GM12873 (cell line): ENCODE measurements around the gene GCAT.

Experiments used
- TF ChIP-seq, protein P1 (sequence below): IDR thresholded peaks from 2 replicates; pipeline ENCODE4 v1.5.1; 2012; ENCODE audit warnings: low read depth, mild to moderate bottlenecking, moderate library complexity, low read length, control low read depth; ENCODE audit not compliant: insufficient read depth; ENCODE audit errors: missing control alignments

The GCAT gene

DNA sequence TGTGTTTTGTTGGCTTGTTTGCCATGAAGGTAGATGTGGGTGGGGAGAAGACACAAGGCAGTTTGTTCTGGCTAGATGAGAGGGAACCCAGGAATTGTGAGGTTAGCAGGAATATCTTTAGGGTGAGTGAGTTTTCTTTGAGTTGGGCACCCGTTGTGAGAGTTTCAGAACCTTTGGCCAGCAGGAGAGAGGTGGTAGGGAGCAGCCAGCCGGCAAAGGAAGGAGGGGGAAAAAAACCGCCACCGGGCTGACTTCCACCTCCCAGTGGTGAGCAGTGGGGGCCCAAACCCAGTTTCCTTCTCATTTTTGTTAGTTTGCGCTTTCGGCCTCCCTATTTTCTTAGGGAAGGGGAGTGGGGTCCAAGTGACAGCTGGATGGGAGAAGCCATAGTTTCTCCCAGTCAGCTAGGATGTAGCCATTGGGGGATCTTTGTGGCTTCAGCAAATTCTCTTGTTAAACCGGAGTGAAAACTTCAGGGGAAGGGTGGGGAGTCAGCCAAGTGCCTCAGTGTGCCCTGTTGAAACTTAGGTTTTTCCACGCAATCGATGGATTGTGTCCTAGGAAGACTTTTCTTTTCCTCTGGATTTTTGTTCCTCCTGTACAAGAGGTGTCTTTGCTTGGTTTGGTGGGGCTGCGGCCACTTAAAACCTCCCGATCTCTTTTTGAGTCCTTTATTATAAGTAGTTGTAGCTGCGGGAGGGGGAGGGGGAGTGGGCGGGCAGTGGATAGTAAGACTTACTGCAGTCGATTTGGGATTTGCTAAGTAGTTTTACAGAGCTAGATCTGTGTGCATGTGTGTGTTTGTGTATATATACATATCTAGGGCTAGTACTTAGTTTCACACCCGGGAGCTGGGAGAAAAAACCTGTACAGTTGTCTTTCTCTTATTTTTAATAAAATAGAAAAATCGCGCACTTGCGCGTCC, 1.1 kb upstream of the GCAT start:
- TF ChIP-seq, protein P1, sequence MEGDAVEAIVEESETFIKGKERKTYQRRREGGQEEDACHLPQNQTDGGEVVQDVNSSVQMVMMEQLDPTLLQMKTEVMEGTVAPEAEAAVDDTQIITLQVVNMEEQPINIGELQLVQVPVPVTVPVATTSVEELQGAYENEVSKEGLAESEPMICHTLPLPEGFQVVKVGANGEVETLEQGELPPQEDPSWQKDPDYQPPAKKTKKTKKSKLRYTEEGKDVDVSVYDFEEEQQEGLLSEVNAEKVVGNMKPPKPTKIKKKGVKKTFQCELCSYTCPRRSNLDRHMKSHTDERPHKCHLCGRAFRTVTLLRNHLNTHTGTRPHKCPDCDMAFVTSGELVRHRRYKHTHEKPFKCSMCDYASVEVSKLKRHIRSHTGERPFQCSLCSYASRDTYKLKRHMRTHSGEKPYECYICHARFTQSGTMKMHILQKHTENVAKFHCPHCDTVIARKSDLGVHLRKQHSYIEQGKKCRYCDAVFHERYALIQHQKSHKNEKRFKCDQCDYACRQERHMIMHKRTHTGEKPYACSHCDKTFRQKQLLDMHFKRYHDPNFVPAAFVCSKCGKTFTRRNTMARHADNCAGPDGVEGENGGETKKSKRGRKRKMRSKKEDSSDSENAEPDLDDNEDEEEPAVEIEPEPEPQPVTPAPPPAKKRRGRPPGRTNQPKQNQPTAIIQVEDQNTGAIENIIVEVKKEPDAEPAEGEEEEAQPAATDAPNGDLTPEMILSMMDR: no peak

GRCh38 chr22:37808294-37808657, 542 bp downstream of the GCAT start:
- TF ChIP-seq, protein P1: no peak

DNA sequence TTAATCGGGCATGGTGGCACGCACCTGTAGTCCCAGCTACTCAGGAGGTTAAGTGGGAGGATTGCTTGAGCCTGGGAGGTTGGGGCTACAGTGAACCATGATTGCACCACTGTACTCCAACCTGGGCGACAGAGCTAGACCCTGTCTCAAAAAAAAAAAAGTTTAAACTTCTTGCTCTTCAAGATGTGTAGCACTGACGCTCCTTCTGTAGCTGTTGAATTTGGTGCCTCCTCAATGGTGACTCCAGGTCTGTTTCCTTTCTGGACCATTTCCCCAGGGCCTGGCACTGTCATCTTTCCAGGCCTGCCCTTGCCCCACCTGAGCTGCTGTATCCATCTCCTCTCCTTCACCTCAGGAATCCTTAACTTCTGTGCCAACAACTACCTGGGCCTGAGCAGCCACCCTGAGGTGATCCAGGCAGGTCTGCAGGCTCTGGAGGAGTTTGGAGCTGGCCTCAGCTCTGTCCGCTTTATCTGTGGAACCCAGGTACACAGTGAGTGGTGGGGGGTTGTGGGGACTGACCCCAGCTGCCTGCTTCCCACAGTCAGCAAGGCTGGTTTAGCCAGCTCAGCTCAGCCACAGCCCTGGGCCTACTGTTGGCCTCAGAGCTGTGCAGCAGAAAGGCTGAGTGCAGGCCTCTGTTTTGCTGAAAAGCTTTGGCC, 2.1 kb downstream of the GCAT start:
- TF ChIP-seq, protein P1: no peak

DNA sequence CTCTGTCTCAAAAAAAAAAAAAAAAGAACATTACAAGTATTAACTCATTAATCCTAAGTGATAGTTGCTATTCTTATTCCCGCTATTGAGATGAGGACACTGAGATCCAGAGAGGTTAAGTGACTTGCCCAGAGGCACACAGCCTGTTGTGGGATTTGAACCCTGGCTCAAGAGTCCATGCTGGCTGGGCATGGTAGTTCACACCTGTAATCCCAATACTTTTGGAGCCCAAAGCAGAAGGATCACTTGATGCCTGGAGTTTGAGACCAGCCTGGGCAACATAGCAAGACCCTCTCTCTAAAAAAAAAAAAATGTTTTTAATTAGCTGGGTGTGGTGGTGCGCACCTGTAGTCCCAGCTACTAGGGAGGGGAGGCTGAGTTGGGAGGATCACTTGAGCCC, 4.1 kb downstream of the GCAT start:
- TF ChIP-seq, protein P1: no peak

DNA sequence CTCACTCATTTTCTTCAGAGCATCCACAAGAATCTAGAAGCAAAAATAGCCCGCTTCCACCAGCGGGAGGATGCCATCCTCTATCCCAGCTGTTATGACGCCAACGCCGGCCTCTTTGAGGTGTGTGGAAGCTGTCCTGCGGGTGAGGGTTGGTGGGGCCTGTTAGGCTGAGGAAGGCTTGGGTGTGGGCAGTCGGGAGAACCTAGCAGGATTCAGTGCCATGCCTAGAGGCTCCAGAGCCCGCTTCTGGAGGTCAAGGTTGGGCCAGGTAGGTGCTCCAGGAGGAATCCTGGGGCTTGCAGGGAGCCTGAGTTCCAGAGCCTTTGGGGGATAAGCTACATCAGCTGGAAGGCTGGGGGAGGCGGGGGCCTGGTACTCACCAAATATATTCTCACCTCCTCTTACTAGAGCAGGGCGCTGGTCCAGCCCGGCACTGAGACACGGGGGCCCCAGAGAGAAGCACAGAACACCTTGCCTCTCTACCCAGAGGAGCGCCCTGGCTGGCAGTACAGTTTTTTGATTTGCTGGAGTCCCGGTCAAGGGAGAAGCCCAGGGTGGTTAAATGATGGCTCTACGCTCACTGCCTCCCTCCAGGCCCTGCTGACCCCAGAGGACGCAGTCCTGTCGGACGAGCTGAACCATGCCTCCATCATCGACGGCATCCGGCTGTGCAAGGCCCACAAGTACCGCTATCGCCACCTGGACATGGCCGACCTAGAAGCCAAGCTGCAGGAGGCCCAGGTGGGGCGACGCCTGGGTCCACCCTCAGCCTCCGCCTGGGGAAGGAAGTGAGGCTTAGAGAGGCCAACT, 5.3 kb downstream of the GCAT start:
- TF ChIP-seq, protein P1: no peak

- TF ChIP-seq, protein P1: no peak
These were observed 7.9 kb downstream of the GCAT start for GRCh38 chr22:37815593-37815992.
